ENCODE measurements around the gene MEF2C.

The MEF2C gene

DNA sequence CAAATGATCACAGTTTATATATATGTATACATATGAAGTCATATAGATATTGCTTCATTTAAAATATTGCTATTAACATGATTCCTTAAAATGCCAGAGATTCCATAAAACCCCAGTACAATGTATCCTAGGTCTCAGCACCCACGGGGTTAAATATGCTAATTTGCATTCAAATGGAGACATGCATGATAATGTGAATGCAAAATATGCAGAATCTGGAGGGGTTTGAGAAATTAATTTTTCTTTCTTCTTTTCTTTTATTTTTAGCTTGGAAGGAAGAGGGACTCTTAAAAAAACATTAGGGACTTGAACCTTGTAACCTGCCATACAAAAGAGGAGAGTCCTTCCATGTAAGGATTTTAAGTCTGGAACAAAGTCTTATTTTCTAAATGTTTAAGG, 211.9 kb downstream of the MEF2C start:
- DNase-seq, result no peak

- no peak for DNase-seq
These were observed 212.5 kb downstream of the MEF2C start for GRCh38 chr5:88670461-88670860.

DNA sequence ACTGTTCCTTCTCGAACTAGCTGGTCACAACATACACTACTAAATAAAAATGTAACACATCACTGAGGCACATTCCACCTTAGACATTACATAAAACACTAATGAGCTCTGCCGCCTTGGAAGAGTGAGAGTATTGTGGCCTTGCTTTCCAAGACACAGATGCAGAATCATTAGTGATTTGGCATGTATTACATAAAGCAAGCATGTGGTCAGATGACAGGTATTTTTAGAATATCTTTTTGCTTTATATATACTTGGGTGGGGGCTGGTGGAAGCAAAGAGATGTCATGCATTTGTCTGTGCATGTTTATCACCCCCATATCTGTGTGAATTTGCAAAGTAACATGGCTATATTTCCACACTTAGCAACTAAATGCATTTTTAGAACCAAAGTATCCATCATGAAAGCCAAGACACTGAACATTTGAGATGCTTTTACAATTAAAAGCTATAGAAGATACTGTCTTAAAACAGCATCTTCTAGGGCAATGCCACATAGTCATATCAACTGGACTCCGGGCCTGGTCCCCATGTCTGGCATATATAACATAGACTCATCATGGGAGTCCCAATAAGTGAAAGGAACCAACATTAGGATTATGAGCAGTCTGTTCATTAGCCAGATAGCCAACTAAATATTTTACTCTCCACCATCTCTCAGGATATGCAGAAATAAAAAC, 213.5 kb downstream of the MEF2C start:
- no peak for DNase-seq

GRCh38 chr5:88667496-88668201, 215.3 kb downstream of the MEF2C start:
- no peak for DNase-seq

Data from EL (cell line).